NCI-H2227 treated with DMSO at 0.1 percent for 48 hours (cell line): ENCODE measurements around the gene NR2F1.

Source experiments
- DNase-seq: peaks from one replicate; lab custom pipeline; 2025; lab: John Stamatoyannopoulos, UW

Gene NR2F1

DNA sequence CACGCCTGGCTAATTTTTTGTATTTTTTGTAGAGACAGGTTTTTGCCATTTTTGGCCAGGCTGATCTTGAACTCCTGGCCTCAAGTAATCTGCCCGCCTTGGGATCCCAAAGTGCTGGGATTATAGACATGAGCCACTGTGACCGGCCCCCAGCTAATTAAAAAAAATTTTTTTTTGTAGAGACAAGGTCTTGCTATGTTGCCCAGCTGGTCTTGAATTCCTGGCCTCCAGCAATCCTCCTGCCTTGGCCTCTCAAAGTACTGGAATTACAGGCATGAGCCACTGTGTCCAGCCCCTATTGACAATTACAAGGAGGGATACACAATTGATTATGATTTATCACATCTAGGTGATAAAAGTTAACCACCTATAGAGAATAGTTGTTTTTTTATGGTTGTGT is 59.5 kb downstream of the NR2F1 start:
- DNase-seq, result no peak
